Measurements from ENCODE around the gene NOVA1. TPM values are rescaled to one million over a fixed set of nuclear protein-coding genes. Genes with fewer than 3 reads are reported as not detected.
"Not testable (repeated sequence)": the region's sequence is repeated elsewhere in the genome, so short reads cannot be mapped to it uniquely, and the experiment has no call there.

Gene NOVA1, protein sequence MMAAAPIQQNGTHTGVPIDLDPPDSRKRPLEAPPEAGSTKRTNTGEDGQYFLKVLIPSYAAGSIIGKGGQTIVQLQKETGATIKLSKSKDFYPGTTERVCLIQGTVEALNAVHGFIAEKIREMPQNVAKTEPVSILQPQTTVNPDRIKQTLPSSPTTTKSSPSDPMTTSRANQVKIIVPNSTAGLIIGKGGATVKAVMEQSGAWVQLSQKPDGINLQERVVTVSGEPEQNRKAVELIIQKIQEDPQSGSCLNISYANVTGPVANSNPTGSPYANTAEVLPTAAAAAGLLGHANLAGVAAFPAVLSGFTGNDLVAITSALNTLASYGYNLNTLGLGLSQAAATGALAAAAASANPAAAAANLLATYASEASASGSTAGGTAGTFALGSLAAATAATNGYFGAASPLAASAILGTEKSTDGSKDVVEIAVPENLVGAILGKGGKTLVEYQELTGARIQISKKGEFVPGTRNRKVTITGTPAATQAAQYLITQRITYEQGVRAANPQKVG
- total RNA-seq (2021) (11.6 to 14.6 TPM (median 13.6 TPM) in 3 replicates), Bru-seq, nascent RNA (percentile 76 among the genes with signal in this experiment)
- long read RNA-seq, experiment 1, full-length matches to known transcripts: 15 of 41 reads
- long read RNA-seq, experiment 1, partial matches to known transcripts: 2 of 41 reads
- long read RNA-seq, experiment 1, other reads (novel, unspliced or antisense): 24 of 41 reads
- long read RNA-seq, experiment 2, partial matches to known transcripts: 0 of 12 reads
- long read RNA-seq, experiment 2, other reads (novel, unspliced or antisense): 10 of 12 reads
- long read RNA-seq, experiment 3, partial matches to known transcripts: 0 of 1 reads
- long read RNA-seq, experiment 3, other reads (novel, unspliced or antisense): 1 of 1 reads

DNA sequence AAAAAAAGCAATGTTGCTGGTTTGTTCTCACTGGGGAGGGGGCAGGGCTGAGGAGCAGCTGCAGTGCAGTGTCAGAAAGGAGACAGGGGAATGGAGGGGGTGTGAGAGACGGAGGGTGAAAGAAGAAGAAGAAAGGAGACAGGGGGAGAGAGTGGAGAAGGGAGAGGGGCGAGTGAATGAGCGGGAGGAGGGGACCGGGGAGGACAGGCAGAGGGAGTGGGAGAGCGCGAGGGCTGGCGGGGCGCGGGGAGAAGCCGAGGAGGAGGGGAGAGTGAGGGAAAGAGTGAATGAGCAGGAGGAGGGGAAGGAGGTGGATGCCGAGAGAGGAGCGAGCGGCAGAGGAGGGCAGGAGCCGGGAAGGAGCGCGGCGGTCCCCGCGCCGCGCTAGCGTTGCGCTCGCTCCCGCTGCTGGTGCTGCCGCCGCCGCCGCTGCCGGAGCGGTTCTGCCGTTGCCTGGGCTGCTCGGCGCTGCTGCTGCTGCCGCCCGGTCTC lies at the start of gene NOVA1:
NOVA1 (minus strand) TSS at position 445 of the 492 bp plus-strand sequence. CDS start 597 bp downstream, outside the sequence.
- Mint-ChIP-seq H3K4me3 (peak within 1 kb of the TSS; percentile 97), H3K27me3 (ENCODE audit: low read depth) (peaks cover 10% of the 10 kb centered on the region), H3K36me3 (no peaks in the 10 kb centered on the region), H3K9me3 (no peaks in the 10 kb centered on the region), H3K27ac (peak within 1 kb of the TSS; percentile 91), H3K4me1 (peaks cover 38% of the 10 kb centered on the region)
- ChIA-PET POLR2A (interaction anchor here (0.7 kb wide), 1 partner anchor 545 kb away, joined by 10 read pairs; no protein-coding TSS in a partner anchor), CTCF (interaction anchor here (0.8 kb wide), 1 partner anchor 133 kb away, joined by 3 read pairs; no protein-coding TSS in a partner anchor)
- TF ChIP-seq, protein P1, sequence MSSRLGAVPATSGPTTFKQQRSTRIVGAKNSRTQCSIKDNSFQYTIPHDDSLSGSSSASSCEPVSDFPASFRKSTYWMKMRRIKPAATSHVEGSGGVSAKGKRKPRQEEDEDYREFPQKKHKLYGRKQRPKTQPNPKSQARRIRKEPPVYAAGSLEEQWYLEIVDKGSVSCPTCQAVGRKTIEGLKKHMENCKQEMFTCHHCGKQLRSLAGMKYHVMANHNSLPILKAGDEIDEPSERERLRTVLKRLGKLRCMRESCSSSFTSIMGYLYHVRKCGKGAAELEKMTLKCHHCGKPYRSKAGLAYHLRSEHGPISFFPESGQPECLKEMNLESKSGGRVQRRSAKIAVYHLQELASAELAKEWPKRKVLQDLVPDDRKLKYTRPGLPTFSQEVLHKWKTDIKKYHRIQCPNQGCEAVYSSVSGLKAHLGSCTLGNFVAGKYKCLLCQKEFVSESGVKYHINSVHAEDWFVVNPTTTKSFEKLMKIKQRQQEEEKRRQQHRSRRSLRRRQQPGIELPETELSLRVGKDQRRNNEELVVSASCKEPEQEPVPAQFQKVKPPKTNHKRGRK (CRISPR knock-in tag; IDR thresholded peaks at IDR 0.05; ENCODE audit: borderline replicate concordance): peak; percentile 41; the same call in 1 of the 2 replicates
- 0 out of 2 replicates have a peak, but pooled peaks have one; percentile 7 for TF ChIP-seq SP1 (CRISPR knock-in tag; conservative IDR thresholded peaks at IDR 0.05)
- TF ChIP-seq, protein P2, sequence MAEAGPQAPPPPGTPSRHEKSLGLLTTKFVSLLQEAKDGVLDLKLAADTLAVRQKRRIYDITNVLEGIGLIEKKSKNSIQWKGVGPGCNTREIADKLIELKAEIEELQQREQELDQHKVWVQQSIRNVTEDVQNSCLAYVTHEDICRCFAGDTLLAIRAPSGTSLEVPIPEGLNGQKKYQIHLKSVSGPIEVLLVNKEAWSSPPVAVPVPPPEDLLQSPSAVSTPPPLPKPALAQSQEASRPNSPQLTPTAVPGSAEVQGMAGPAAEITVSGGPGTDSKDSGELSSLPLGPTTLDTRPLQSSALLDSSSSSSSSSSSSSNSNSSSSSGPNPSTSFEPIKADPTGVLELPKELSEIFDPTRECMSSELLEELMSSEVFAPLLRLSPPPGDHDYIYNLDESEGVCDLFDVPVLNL (CRISPR knock-in tag; IDR thresholded peaks at IDR 0.05; ENCODE audit: borderline replicate concordance, low read depth): no peak
- TF ChIP-seq CBFB (CRISPR knock-in tag; IDR thresholded peaks at IDR 0.05; ENCODE audit: low read depth): no peak
- no peak for TF ChIP-seq NR1H2 (CRISPR knock-in tag; IDR thresholded peaks at IDR 0.05)
- TF ChIP-seq ESRRA (CRISPR knock-in tag; IDR thresholded peaks at IDR 0.05; ENCODE audit: borderline replicate concordance): no peak
- DNase-seq (ENCODE audit: low spot score): no peak
- ATAC-seq: peak; percentile 21

DNA sequence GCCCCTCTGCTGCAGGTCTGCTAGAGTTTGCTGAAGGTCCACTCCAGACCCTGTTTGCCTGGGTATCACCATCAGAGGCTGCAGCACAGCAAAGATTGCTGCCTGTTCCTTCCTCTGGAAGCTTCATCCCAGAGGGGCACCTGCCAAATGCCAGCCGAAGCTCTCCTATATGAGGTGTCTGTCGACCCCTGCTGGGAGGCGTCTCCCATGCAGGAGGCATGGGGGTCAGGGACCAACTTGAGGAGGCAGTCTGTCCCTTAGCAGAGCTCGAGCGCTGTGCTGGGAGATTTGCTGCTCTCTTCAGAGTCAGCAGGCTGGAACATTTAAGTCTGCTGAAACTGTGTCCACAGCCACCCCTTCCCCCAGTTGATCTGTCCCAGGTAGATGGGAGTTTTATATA lies 47.2 kb upstream of the NOVA1 start:
- CTCF ChIA-PET: interaction anchor here (0.6 kb wide), 1 partner anchor 37 kb away, joined by 3 read pairs; no protein-coding TSS in a partner anchor
- POLR2A ChIA-PET; H3K4me1 Mint-ChIP-seq; H3K27me3 Mint-ChIP-seq (ENCODE audit: low read depth); H3K4me3 Mint-ChIP-seq; H3K27ac Mint-ChIP-seq; ATAC-seq; H3K36me3 Mint-ChIP-seq: not testable (repeated sequence)
- peak; percentile 29 for DNase-seq (ENCODE audit: low spot score)
- H3K9me3 Mint-ChIP-seq: peaks cover 39% of the 10 kb centered on the region

DNA sequence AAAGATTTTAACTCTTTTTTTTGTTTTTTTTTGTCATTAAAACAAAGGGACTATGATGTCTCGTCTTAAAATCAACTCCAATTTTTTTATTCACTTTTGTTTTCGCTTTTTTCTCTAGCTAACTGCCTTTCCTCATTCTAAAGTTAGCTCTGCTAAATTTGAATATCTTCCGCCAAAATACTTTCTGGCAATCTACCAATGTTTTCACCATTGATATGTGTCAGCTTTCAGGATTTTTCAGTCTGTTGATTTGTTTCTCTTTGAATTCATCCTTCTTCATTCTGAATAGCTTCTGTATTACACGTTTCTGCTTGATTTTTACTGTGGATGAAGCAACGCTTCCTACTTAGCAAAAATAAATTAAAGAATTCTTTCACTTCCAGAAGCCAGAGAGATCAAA lies 38.7 kb upstream of the NOVA1 start:
- no peaks in the 10 kb centered on the region for H3K36me3 Mint-ChIP-seq
- POLR2A ChIA-PET: no interaction called here
- TF ChIP-seq ZNF671 (CRISPR knock-in tag; IDR thresholded peaks at IDR 0.05): no peak
- TF ChIP-seq ZBTB21 (CRISPR knock-in tag; IDR thresholded peaks at IDR 0.05; ENCODE audit: borderline replicate concordance): no peak
- no peak for TF ChIP-seq PRRX2 (CRISPR knock-in tag; IDR thresholded peaks at IDR 0.05)
- TF ChIP-seq HMGA2 (CRISPR knock-in tag; IDR thresholded peaks at IDR 0.05): no peak
- TF ChIP-seq, protein P3, sequence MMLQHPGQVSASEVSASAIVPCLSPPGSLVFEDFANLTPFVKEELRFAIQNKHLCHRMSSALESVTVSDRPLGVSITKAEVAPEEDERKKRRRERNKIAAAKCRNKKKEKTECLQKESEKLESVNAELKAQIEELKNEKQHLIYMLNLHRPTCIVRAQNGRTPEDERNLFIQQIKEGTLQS (CRISPR knock-in tag; conservative IDR thresholded peaks at IDR 0.05): no peak
- TF ChIP-seq NFATC4 (CRISPR knock-in tag; IDR thresholded peaks at IDR 0.05): no peak
- no peak for TF ChIP-seq OVOL2 (CRISPR knock-in tag; IDR thresholded peaks at IDR 0.05; ENCODE audit: borderline replicate concordance)
- TF ChIP-seq, protein P4, sequence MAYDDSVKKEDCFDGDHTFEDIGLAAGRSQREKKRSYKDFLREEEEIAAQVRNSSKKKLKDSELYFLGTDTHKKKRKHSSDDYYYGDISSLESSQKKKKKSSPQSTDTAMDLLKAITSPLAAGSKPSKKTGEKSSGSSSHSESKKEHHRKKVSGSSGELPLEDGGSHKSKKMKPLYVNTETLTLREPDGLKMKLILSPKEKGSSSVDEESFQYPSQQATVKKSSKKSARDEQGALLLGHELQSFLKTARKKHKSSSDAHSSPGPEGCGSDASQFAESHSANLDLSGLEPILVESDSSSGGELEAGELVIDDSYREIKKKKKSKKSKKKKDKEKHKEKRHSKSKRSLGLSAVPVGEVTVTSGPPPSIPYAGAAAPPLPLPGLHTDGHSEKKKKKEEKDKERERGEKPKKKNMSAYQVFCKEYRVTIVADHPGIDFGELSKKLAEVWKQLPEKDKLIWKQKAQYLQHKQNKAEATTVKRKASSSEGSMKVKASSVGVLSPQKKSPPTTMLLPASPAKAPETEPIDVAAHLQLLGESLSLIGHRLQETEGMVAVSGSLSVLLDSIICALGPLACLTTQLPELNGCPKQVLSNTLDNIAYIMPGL (CRISPR knock-in tag; IDR thresholded peaks at IDR 0.05): no peak
- TF ChIP-seq NFYB (CRISPR knock-in tag; conservative IDR thresholded peaks at IDR 0.05; ENCODE audit: low read depth): no peak
- TF ChIP-seq, protein P5, sequence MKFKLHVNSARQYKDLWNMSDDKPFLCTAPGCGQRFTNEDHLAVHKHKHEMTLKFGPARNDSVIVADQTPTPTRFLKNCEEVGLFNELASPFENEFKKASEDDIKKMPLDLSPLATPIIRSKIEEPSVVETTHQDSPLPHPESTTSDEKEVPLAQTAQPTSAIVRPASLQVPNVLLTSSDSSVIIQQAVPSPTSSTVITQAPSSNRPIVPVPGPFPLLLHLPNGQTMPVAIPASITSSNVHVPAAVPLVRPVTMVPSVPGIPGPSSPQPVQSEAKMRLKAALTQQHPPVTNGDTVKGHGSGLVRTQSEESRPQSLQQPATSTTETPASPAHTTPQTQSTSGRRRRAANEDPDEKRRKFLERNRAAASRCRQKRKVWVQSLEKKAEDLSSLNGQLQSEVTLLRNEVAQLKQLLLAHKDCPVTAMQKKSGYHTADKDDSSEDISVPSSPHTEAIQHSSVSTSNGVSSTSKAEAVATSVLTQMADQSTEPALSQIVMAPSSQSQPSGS (CRISPR knock-in tag; IDR thresholded peaks at IDR 0.05; ENCODE audit: borderline replicate concordance, low read depth): no peak
- TF ChIP-seq, protein P6, sequence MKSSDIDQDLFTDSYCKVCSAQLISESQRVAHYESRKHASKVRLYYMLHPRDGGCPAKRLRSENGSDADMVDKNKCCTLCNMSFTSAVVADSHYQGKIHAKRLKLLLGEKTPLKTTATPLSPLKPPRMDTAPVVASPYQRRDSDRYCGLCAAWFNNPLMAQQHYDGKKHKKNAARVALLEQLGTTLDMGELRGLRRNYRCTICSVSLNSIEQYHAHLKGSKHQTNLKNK (CRISPR knock-in tag; IDR thresholded peaks at IDR 0.05): no peak
- TF ChIP-seq, protein P7, sequence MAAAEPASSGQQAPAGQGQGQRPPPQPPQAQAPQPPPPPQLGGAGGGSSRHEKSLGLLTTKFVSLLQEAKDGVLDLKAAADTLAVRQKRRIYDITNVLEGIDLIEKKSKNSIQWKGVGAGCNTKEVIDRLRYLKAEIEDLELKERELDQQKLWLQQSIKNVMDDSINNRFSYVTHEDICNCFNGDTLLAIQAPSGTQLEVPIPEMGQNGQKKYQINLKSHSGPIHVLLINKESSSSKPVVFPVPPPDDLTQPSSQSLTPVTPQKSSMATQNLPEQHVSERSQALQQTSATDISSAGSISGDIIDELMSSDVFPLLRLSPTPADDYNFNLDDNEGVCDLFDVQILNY (CRISPR knock-in tag; IDR thresholded peaks at IDR 0.05): no peak
- TF ChIP-seq ZNF396 (CRISPR knock-in tag; IDR thresholded peaks at IDR 0.05; ENCODE audit: borderline replicate concordance): no peak
- TF ChIP-seq ELF4 (CRISPR knock-in tag; IDR thresholded peaks at IDR 0.05; ENCODE audit: low read depth): no peak
- TF ChIP-seq GRHL2 (CRISPR knock-in tag; IDR thresholded peaks at IDR 0.05; ENCODE audit: insufficient replicate concordance, severe bottlenecking): no peak

More for the DNA sequence above, 38.7 kb upstream of the NOVA1 start:
- Mint-ChIP-seq H3K4me3 (no peak overlapping the region), H3K27me3 (ENCODE audit: low read depth) (no peaks in the 10 kb centered on the region), H3K9me3 (peaks cover 15% of the 10 kb centered on the region), H3K4me1 (peaks cover 4% of the 10 kb centered on the region; the same call in 1 of the 2 replicates), H3K27ac (no peak overlapping the region)
- DNase-seq (ENCODE audit: low spot score) (no peak), ATAC-seq (no peak)
- CTCF ChIA-PET: interaction anchor here (0.6 kb wide), 1 partner anchor 35 kb away, joined by 3 read pairs; no protein-coding TSS in a partner anchor

All from WTC11 (cell line).